HEK293 (cell line): ENCODE measurements around the gene METTL16.

Source experiments
- CTCF ChIA-PET: fragments of 350-600 bp; formaldehyde crosslinking; extraction: SDS; loops from one replicate; lab custom pipeline; 2021; ENCODE audit warnings: antibody characterized with exemption; lab: Yijun Ruan, JAX
- POLR2A ChIA-PET: fragments of 300-600 bp; formaldehyde crosslinking; extraction: SDS; loops from one replicate; lab custom pipeline; 2020; ENCODE audit warnings: antibody characterized with exemption, inconsistent platforms; lab: Yijun Ruan, JAX
- H3K27ac ChIP-seq: fragments of 200-500 bp; sonication (Bioruptor generic); 2 replicates; pipeline ENCODE4 v1.5.1; 2014; ENCODE audit warnings: low read depth, low read length, control low read depth, inconsistent platforms; ENCODE audit errors: extremely low read depth
- H3K36me3 ChIP-seq, 2 experiments: fragments of 200-500 bp in 1 of 2; sonication (Bioruptor generic) in 1 of 2; 1 replicate in 1 of 2; 2 replicates in 1 of 2; pipeline ENCODE4 v1.5.1; 2014 to 2017; ENCODE audit warnings: inconsistent platforms in 2 of 2, low read length in 2 of 2; ENCODE audit not compliant: control insufficient read depth in 2 of 2, insufficient read depth in 1 of 2
- H3K4me1 ChIP-seq: fragments of 200-500 bp; sonication (Bioruptor generic); 2 replicates; pipeline ENCODE4 v1.5.1; 2014; ENCODE audit warnings: mild to moderate bottlenecking, low read length, inconsistent platforms; ENCODE audit not compliant: control insufficient read depth, insufficient read depth
- H3K4me3 ChIP-seq: 2 replicates; pipeline ENCODE4 v1.5.1; 2011; ENCODE audit warnings: low read depth, mild to moderate bottlenecking, control low read depth, low read length, moderate library complexity
- H3K9me3 ChIP-seq: fragments of 200-500 bp; sonication (Bioruptor generic); 2 replicates; pipeline ENCODE4 v1.5.1; 2014; ENCODE audit warnings: low read depth, low read length, inconsistent platforms; ENCODE audit not compliant: control insufficient read depth, insufficient read depth
- IKZF3 ChIP-seq: fragments of 450-650 bp; IDR thresholded peaks from 2 replicates; pipeline ENCODE4 v1.5.0; 2018; ENCODE audit warnings: missing biosample characterization, mild to moderate bottlenecking, missing genetic modification characterization, moderate library complexity
- KLF10 ChIP-seq: fragments of 450-650 bp; IDR thresholded peaks from 2 replicates; pipeline ENCODE4 v1.5.1; 2018; ENCODE audit warnings: missing biosample characterization, mild to moderate bottlenecking, missing genetic modification characterization
- OVOL3 ChIP-seq: fragments of 450-650 bp; formaldehyde crosslinking; IDR thresholded peaks from 2 replicates; pipeline ENCODE4 v1.5.1; 2016; ENCODE audit warnings: missing biosample characterization, missing genetic modification characterization
- SCRT2 ChIP-seq: fragments of 450-650 bp; formaldehyde crosslinking; IDR thresholded peaks from 2 replicates; pipeline ENCODE4 v1.5.1; 2016; ENCODE audit warnings: missing biosample characterization, missing genetic modification characterization
- TRIM28 ChIP-seq: IDR thresholded peaks from 2 replicates; pipeline ENCODE4 v1.6.1; 2011; ENCODE audit warnings: low read length, control low read depth, borderline replicate concordance
- YY1 ChIP-seq: fragments of 450-650 bp; formaldehyde crosslinking; IDR thresholded peaks from 2 replicates; pipeline ENCODE4 v1.5.1; 2018; ENCODE audit warnings: missing biosample characterization, missing genetic modification characterization
- ZBTB20 ChIP-seq: fragments of 450-650 bp; formaldehyde crosslinking; IDR thresholded peaks from 2 replicates; pipeline ENCODE4 v1.5.1; 2016; ENCODE audit warnings: missing biosample characterization, missing genetic modification characterization
- ZBTB8A ChIP-seq: fragments of 450-650 bp; formaldehyde crosslinking; IDR thresholded peaks from 2 replicates; pipeline ENCODE4 v1.5.1; 2016; ENCODE audit warnings: missing biosample characterization, missing genetic modification characterization
- ZNF114 ChIP-seq: fragments of 450-650 bp; formaldehyde crosslinking; IDR thresholded peaks from 2 replicates; pipeline ENCODE4 v1.5.0; 2017; ENCODE audit warnings: missing biosample characterization, missing genetic modification characterization
- ZNF121 ChIP-seq: fragments of 450-650 bp; formaldehyde crosslinking; IDR thresholded peaks from 2 replicates; pipeline ENCODE4 v1.5.1; 2016; ENCODE audit warnings: missing biosample characterization, missing genetic modification characterization
- ZNF157 ChIP-seq: fragments of 450-650 bp; formaldehyde crosslinking; IDR thresholded peaks from 2 replicates; pipeline ENCODE4 v1.5.1; 2016; ENCODE audit warnings: missing biosample characterization, missing genetic modification characterization
- ZNF239 ChIP-seq: fragments of 450-650 bp; formaldehyde crosslinking; IDR thresholded peaks from 2 replicates; pipeline ENCODE4 v1.5.1; 2016; ENCODE audit warnings: missing biosample characterization, missing genetic modification characterization
- ZNF24 ChIP-seq: fragments of 450-650 bp; formaldehyde crosslinking; IDR thresholded peaks from 2 replicates; pipeline ENCODE4 v1.5.1; 2016; ENCODE audit warnings: missing biosample characterization, missing genetic modification characterization
- ZNF354C ChIP-seq: fragments of 450-650 bp; formaldehyde crosslinking; IDR thresholded peaks from 2 replicates; pipeline ENCODE4 v1.5.1; 2016; ENCODE audit warnings: missing biosample characterization, missing genetic modification characterization, low read depth, borderline replicate concordance
- ZNF404 ChIP-seq: fragments of 450-650 bp; formaldehyde crosslinking; IDR thresholded peaks from 2 replicates; pipeline ENCODE4 v1.5.1; 2017; ENCODE audit warnings: missing biosample characterization, missing genetic modification characterization
- ZNF416 ChIP-seq: fragments of 450-650 bp; formaldehyde crosslinking; IDR thresholded peaks from 2 replicates; pipeline ENCODE4 v1.5.1; 2016; ENCODE audit warnings: missing biosample characterization, missing genetic modification characterization
- ZNF473 ChIP-seq: fragments of 450-650 bp; formaldehyde crosslinking; IDR thresholded peaks from 2 replicates; pipeline ENCODE4 v1.5.1; 2017; ENCODE audit warnings: missing biosample characterization, missing genetic modification characterization
- ZNF621 ChIP-seq: fragments of 450-650 bp; formaldehyde crosslinking; IDR thresholded peaks from 2 replicates; pipeline ENCODE4 v1.5.1; 2017; ENCODE audit warnings: missing biosample characterization, missing genetic modification characterization
- ZNF768 ChIP-seq: fragments of 450-650 bp; formaldehyde crosslinking; IDR thresholded peaks from 2 replicates; pipeline ENCODE4 v1.5.1; 2018; ENCODE audit warnings: missing biosample characterization, mild to moderate bottlenecking, missing genetic modification characterization
- ZNF776 ChIP-seq: fragments of 450-650 bp; formaldehyde crosslinking; IDR thresholded peaks from 2 replicates; pipeline ENCODE4 v1.5.0; 2017; ENCODE audit warnings: missing biosample characterization, missing genetic modification characterization, borderline replicate concordance
- TF ChIP-seq, protein P1 (sequence below): fragments of 450-650 bp; formaldehyde crosslinking; IDR thresholded peaks from 2 replicates; pipeline ENCODE4 v1.5.1; 2016; ENCODE audit warnings: missing biosample characterization, missing genetic modification characterization
- TF ChIP-seq, protein P2 (sequence below): fragments of 450-650 bp; formaldehyde crosslinking; IDR thresholded peaks from 2 replicates; pipeline ENCODE4 v1.5.1; 2016; ENCODE audit warnings: missing biosample characterization, missing genetic modification characterization
- TF ChIP-seq, protein P3 (sequence below): fragments of 450-650 bp; formaldehyde crosslinking; IDR thresholded peaks from 2 replicates; pipeline ENCODE4 v1.5.1; 2016; ENCODE audit warnings: missing biosample characterization, missing genetic modification characterization
- TF ChIP-seq, protein P4 (sequence below): fragments of 450-650 bp; formaldehyde crosslinking; conservative IDR thresholded peaks from 2 replicates; pipeline ENCODE4 v1.5.1; 2016; ENCODE audit warnings: low read depth, missing biosample characterization, missing genetic modification characterization

The METTL16 gene

DNA sequence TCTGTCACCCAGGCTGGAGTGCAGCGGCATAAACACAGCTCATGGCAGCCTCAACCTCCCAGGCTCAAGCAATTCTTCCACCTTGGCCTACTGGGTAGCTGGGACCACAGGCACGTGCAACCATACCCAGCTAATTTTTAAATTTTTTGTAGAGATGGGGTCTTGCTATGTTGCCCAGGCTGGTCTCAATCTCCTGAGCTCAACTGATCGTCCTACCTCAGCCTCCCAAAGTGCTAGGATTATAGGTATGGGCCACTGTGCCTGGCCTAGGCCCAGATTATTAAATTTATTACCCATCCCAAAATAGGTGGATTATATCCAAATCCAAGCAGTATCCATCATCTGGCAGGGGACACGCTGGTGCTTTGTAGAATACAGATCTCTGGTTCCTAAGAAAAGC lies 53.8 kb downstream of the METTL16 start:
- ChIA-PET CTCF (interaction anchor here (0.5 to 1.2 kb wide), 4 partner anchors 30 to 542 kb away, joined by 3 to 7 read pairs (median 4); no protein-coding TSS in a partner anchor), POLR2A (no interaction called here)
- Histone ChIP-seq H3K4me1 (peaks cover 13% of the 10 kb centered on the region), H3K36me3 (peaks cover 22 to 36% of the 10 kb centered on the region in 2 experiments), H3K4me3 (no peak overlapping the region), H3K27ac (no peak overlapping the region), H3K9me3 (no peaks in the 10 kb centered on the region)
- TF ChIP-seq ZBTB20 (tag by site-specific recombination): no peak
- no peak for TF ChIP-seq TRIM28
- TF ChIP-seq ZNF114 (tag by site-specific recombination): no peak
- TF ChIP-seq, protein P1, sequence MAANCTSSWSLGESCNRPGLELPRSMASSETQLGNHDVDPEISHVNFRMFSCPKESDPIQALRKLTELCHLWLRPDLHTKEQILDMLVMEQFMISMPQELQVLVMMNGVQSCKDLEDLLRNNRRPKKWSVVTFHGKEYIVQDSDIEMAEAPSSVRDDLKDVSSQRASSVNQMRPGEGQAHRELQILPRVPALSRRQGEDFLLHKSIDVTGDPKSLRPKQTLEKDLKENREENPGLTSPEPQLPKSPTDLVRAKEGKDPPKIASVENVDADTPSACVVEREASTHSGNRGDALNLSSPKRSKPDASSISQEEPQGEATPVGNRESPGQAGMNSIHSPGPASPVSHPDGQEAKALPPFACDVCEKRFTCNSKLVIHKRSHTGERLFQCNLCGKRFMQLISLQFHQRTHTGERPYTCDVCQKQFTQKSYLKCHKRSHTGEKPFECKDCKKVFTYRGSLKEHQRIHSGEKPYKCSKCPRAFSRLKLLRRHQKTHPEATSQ: no peak
- no peak for TF ChIP-seq ZBTB8A (tag by site-specific recombination)
- no peak for TF ChIP-seq ZNF473
- TF ChIP-seq ZNF121 (tag by site-specific recombination): peak; percentile 93
- no peak for TF ChIP-seq ZNF24

DNA sequence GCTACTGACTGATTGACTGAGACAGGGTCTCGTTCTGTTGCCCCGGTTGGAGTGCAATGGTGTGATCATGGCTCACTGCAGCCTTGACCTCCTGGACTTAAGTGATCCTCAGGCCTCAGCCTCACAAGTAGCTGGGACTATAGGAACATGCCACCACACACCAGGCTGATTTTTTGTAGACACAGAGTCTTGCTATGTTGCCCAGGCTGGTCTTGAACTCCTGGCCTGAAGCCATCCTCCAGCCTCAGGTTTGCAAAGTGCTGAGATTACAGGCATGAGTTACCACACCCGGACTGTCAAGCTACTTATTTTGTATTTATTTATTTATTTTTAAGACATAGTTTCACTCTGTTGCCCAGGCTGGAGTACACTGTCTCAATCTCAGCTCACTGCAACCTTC lies 55.2 kb downstream of the METTL16 start:
- ChIA-PET POLR2A (interaction anchor here (0.6 to 0.9 kb wide), 3 partner anchors 25 to 330 kb away, joined by 3 to 4 read pairs (median 3); no protein-coding TSS in a partner anchor), CTCF (interaction anchor here (1.1 to 1.9 kb wide), 2 partner anchors 22 to 41 kb away, joined by 3 to 9 read pairs; no protein-coding TSS in a partner anchor)
- H3K27ac ChIP-seq: no peak overlapping the region
- H3K4me1 ChIP-seq: peaks cover 13% of the 10 kb centered on the region
- no peak overlapping the region for H3K4me3 ChIP-seq
- TF ChIP-seq SCRT2 (no peak), ZNF776 (tag by site-specific recombination) (no peak), ZNF121 (tag by site-specific recombination) (peak; percentile 71)
- no peaks in the 10 kb centered on the region for H3K9me3 ChIP-seq
- peaks cover 17 to 23% of the 10 kb centered on the region in 2 experiments; a peak in 2 of 3 replicates for H3K36me3 ChIP-seq

DNA sequence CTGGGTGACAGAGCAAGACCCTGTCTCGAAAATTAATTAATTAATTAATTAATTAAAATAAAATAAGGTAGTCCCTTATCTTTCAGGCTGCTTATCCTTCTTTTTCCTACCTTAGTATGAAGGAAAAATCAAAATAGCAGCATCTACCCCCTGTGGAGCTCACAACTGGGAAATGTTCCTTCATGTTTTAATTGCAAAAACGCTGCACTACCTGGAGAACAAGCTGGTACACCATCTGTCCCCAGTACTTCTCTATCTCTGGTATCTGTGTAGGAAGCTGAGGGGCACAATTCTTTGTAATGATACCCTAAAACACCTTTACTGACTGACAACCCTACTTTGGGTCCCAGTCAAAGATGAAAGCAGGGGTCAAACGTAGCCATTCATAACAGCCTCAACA lies 55.7 kb downstream of the METTL16 start:
- ChIA-PET CTCF (interaction anchor here (1.9 kb wide), 1 partner anchor 40 kb away, joined by 9 read pairs; no protein-coding TSS in a partner anchor), POLR2A (interaction anchor here (0.6 to 0.9 kb wide), 3 partner anchors 25 to 330 kb away, joined by 3 to 4 read pairs (median 3); no protein-coding TSS in a partner anchor)
- Histone ChIP-seq H3K9me3 (no peaks in the 10 kb centered on the region), H3K4me1 (peaks cover 13% of the 10 kb centered on the region), H3K36me3 (peaks cover 16 to 19% of the 10 kb centered on the region in 2 experiments; a peak in 2 of 3 replicates), H3K4me3 (no peak overlapping the region), H3K27ac (no peak overlapping the region)
- no peak for TF ChIP-seq ZNF768
- TF ChIP-seq YY1 (tag by site-specific recombination): no peak
- TF ChIP-seq ZNF416 (tag by site-specific recombination): no peak
- no peak for TF ChIP-seq ZNF239
- TF ChIP-seq KLF10: no peak
- TF ChIP-seq ZNF621: no peak
- no peak for TF ChIP-seq ZNF24
- TF ChIP-seq ZNF114 (tag by site-specific recombination): no peak
- no peak for TF ChIP-seq ZNF354C (tag by site-specific recombination)
- TF ChIP-seq, protein P2, sequence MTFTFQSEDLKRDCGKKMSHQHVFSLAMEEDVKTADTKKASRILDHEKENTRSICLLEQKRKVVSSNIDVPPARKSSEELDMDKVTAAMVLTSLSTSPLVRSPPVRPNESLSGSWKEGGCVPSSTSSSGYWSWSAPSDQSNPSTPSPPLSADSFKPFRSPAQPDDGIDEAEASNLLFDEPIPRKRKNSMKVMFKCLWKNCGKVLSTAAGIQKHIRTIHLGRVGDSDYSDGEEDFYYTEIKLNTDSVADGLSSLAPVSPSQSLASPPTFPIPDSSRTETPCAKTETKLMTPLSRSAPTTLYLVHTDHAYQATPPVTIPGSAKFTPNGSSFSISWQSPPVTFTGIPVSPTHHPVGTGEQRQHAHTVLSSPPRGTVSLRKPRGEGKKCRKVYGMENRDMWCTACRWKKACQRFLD: no peak
- TF ChIP-seq IKZF3 (tag by site-specific recombination): no peak
- TF ChIP-seq ZNF404 (tag by site-specific recombination): no peak
- TF ChIP-seq, protein P3, sequence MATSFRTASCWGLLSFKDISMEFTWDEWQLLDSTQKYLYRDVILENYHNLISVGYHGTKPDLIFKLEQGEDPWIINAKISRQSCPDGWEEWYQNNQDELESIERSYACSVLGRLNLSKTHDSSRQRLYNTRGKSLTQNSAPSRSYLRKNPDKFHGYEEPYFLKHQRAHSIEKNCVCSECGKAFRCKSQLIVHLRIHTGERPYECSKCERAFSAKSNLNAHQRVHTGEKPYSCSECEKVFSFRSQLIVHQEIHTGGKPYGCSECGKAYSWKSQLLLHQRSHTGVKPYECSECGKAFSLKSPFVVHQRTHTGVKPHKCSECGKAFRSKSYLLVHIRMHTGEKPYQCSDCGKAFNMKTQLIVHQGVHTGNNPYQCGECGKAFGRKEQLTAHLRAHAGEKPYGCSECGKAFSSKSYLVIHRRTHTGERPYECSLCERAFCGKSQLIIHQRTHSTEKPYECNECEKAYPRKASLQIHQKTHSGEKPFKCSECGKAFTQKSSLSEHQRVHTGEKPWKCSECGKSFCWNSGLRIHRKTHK: no peak
- TF ChIP-seq OVOL3 (tag by site-specific recombination): no peak
- no peak for TF ChIP-seq ZNF157 (tag by site-specific recombination)
- TF ChIP-seq, protein P4, sequence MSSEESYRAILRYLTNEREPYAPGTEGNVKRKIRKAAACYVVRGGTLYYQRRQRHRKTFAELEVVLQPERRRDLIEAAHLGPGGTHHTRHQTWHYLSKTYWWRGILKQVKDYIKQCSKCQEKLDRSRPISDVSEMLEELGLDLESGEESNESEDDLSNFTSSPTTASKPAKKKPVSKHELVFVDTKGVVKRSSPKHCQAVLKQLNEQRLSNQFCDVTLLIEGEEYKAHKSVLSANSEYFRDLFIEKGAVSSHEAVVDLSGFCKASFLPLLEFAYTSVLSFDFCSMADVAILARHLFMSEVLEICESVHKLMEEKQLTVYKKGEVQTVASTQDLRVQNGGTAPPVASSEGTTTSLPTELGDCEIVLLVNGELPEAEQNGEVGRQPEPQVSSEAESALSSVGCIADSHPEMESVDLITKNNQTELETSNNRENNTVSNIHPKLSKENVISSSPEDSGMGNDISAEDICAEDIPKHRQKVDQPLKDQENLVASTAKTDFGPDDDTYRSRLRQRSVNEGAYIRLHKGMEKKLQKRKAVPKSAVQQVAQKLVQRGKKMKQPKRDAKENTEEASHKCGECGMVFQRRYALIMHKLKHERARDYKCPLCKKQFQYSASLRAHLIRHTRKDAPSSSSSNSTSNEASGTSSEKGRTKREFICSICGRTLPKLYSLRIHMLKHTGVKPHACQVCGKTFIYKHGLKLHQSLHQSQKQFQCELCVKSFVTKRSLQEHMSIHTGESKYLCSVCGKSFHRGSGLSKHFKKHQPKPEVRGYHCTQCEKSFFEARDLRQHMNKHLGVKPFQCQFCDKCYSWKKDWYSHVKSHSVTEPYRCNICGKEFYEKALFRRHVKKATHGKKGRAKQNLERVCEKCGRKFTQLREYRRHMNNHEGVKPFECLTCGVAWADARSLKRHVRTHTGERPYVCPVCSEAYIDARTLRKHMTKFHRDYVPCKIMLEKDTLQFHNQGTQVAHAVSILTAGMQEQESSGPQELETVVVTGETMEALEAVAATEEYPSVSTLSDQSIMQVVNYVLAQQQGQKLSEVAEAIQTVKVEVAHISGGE: no peak
